Stimulated activated memory B cell treated with anti-CD40 and anti-IgM and Interleukin-4, amounts not matched to agents 10 μg/mL and 1 μg/mL and 100 μg/mL, for 72 hours (primary cell): ENCODE data around the gene MIER2.
A peak's percentile ranks its signal among the peaks of the same experiment; 100 is the strongest.
"Not testable (repeated sequence)": the region's sequence is repeated elsewhere in the genome, so short reads cannot be mapped to it uniquely, and the experiment has no call there.

ENCODE experiments used
- ATAC-seq: fragments of 150-1000 bp; cut with Tn5 transposase; 2 replicates; pipeline ENCODE4 v1.10.0; 2021
- H3K27ac Mint-ChIP-seq: one replicate; pipeline ENCODE4 v1.8.0; 2022; ENCODE audit warnings: mild to moderate bottlenecking, mixed read lengths
- H3K27me3 Mint-ChIP-seq: one replicate; pipeline ENCODE4 v1.8.0; 2022; ENCODE audit warnings: mixed read lengths
- H3K36me3 Mint-ChIP-seq: one replicate; pipeline ENCODE4 v1.8.0; 2022; ENCODE audit warnings: mixed read lengths
- H3K4me1 Mint-ChIP-seq: one replicate; pipeline ENCODE4 v1.8.0; 2022; ENCODE audit warnings: mixed read lengths
- H3K4me3 Mint-ChIP-seq: one replicate; pipeline ENCODE4 v1.8.0; 2022; ENCODE audit warnings: mild to moderate bottlenecking, moderate library complexity, mixed read lengths
- H3K9me3 Mint-ChIP-seq: one replicate; pipeline ENCODE4 v1.8.0; 2022; ENCODE audit warnings: mixed read lengths

Gene MIER2

GRCh38 chr19:383922-384798 is 39.6 kb upstream of the MIER2 start:
- peaks cover 19% of the 10 kb centered on the region for H3K9me3 Mint-ChIP-seq
- no peak for ATAC-seq
- H3K27me3 Mint-ChIP-seq, result peaks cover 35% of the 10 kb centered on the region
- no peak overlapping the region for H3K4me3 Mint-ChIP-seq
- H3K27ac Mint-ChIP-seq, result no peak overlapping the region
- peaks cover 20% of the 10 kb centered on the region for H3K4me1 Mint-ChIP-seq
- H3K36me3 Mint-ChIP-seq, result no peaks in the 10 kb centered on the region

- Mint-ChIP-seq H3K27ac (peak overlapping the region; percentile 69), H3K4me1 (peaks cover 20% of the 10 kb centered on the region), H3K9me3 (peaks cover 19% of the 10 kb centered on the region), H3K27me3 (peaks cover 29% of the 10 kb centered on the region), H3K4me3 (no peak overlapping the region), H3K36me3 (no peaks in the 10 kb centered on the region)
- no peak for ATAC-seq
Observed at GRCh38 chr19:383040-383439, 38.4 kb upstream of the MIER2 start.

- H3K27me3 Mint-ChIP-seq, result peaks cover 34% of the 10 kb centered on the region
- not testable (repeated sequence) for H3K36me3 Mint-ChIP-seq
- H3K4me1 Mint-ChIP-seq, result peaks cover 20% of the 10 kb centered on the region
- ATAC-seq, result peak; percentile 82
- peaks cover 19% of the 10 kb centered on the region for H3K9me3 Mint-ChIP-seq
- H3K27ac Mint-ChIP-seq, result peak overlapping the region; percentile 69
- H3K4me3 Mint-ChIP-seq, result peak overlapping the region; percentile 61
Observed at GRCh38 chr19:382578-382977, 38.0 kb upstream of the MIER2 start.

- H3K9me3 Mint-ChIP-seq, result peaks cover 19% of the 10 kb centered on the region
- H3K4me1 Mint-ChIP-seq, result peaks cover 20% of the 10 kb centered on the region
- not testable (repeated sequence) for H3K36me3 Mint-ChIP-seq, ATAC-seq, H3K27ac Mint-ChIP-seq
- peaks cover 35% of the 10 kb centered on the region for H3K27me3 Mint-ChIP-seq
- H3K4me3 Mint-ChIP-seq, result peak overlapping the region; percentile 21
Observed at GRCh38 chr19:381901-382300, 37.3 kb upstream of the MIER2 start.

- ATAC-seq, H3K4me3 Mint-ChIP-seq, H3K36me3 Mint-ChIP-seq, H3K27ac Mint-ChIP-seq: not testable (repeated sequence)
- peaks cover 35% of the 10 kb centered on the region for H3K27me3 Mint-ChIP-seq
- H3K4me1 Mint-ChIP-seq, result peaks cover 20% of the 10 kb centered on the region
- peaks cover 19% of the 10 kb centered on the region for H3K9me3 Mint-ChIP-seq
Observed at GRCh38 chr19:380618-381219, 36.1 kb upstream of the MIER2 start.

GRCh38 chr19:379796-380195 is 35.2 kb upstream of the MIER2 start:
- Mint-ChIP-seq H3K27ac (no peak overlapping the region), H3K36me3 (no peaks in the 10 kb centered on the region)
- ATAC-seq, result no peak

GRCh38 chr19:378706-379105 is 34.1 kb upstream of the MIER2 start:
- Mint-ChIP-seq H3K27ac (no peak overlapping the region), H3K27me3 (peaks cover 45% of the 10 kb centered on the region), H3K4me3 (no peak overlapping the region), H3K36me3 (no peaks in the 10 kb centered on the region), H3K4me1 (peaks cover 18% of the 10 kb centered on the region), H3K9me3 (peaks cover 19% of the 10 kb centered on the region)
- ATAC-seq, result no peak

More at GRCh38 chr19:379796-380195, 35.2 kb upstream of the MIER2 start:
- H3K4me1 Mint-ChIP-seq, result peaks cover 20% of the 10 kb centered on the region
- H3K4me3 Mint-ChIP-seq, result no peak overlapping the region
- peaks cover 19% of the 10 kb centered on the region for H3K9me3 Mint-ChIP-seq
- H3K27me3 Mint-ChIP-seq, result peaks cover 44% of the 10 kb centered on the region

- ATAC-seq, result no peak
- H3K9me3 Mint-ChIP-seq, result peaks cover 14% of the 10 kb centered on the region
- peaks cover 45% of the 10 kb centered on the region for H3K27me3 Mint-ChIP-seq
Observed at GRCh38 chr19:377801-378581, 33.4 kb upstream of the MIER2 start.

GRCh38 chr19:376111-376470 is 31.5 kb upstream of the MIER2 start:
- H3K36me3 Mint-ChIP-seq, result no peaks in the 10 kb centered on the region

More at GRCh38 chr19:377801-378581, 33.4 kb upstream of the MIER2 start:
- Mint-ChIP-seq H3K4me1 (peaks cover 13% of the 10 kb centered on the region), H3K4me3 (no peak overlapping the region), H3K36me3 (no peaks in the 10 kb centered on the region), H3K27ac (no peak overlapping the region)

GRCh38 chr19:375395-376110 is 31.0 kb upstream of the MIER2 start:
- no peak for ATAC-seq
- Mint-ChIP-seq H3K36me3 (no peaks in the 10 kb centered on the region), H3K9me3 (peaks cover under 1% of the 10 kb centered on the region), H3K27me3 (peaks cover 62% of the 10 kb centered on the region), H3K4me1 (no peaks in the 10 kb centered on the region), H3K27ac (no peak overlapping the region), H3K4me3 (no peak overlapping the region)

More at GRCh38 chr19:376111-376470, 31.5 kb upstream of the MIER2 start:
- no peak overlapping the region for H3K27ac Mint-ChIP-seq
- H3K4me1 Mint-ChIP-seq, result no peaks in the 10 kb centered on the region
- no peak overlapping the region for H3K4me3 Mint-ChIP-seq
- peaks cover 3% of the 10 kb centered on the region for H3K9me3 Mint-ChIP-seq
- no peak for ATAC-seq
- H3K27me3 Mint-ChIP-seq, result peaks cover 62% of the 10 kb centered on the region

- Mint-ChIP-seq H3K36me3 (no peaks in the 10 kb centered on the region), H3K4me1 (no peaks in the 10 kb centered on the region), H3K27ac (no peak overlapping the region), H3K4me3 (no peak overlapping the region), H3K27me3 (peaks cover 63% of the 10 kb centered on the region), H3K9me3 (no peaks in the 10 kb centered on the region)
- no peak for ATAC-seq
Observed at GRCh38 chr19:374886-375235, 30.3 kb upstream of the MIER2 start.

- no peak overlapping the region for H3K4me3 Mint-ChIP-seq
- peaks cover 68% of the 10 kb centered on the region for H3K27me3 Mint-ChIP-seq
- H3K9me3 Mint-ChIP-seq, result no peaks in the 10 kb centered on the region
- no peak overlapping the region for H3K27ac Mint-ChIP-seq
- H3K4me1 Mint-ChIP-seq, result no peaks in the 10 kb centered on the region
- no peak for ATAC-seq
- no peaks in the 10 kb centered on the region for H3K36me3 Mint-ChIP-seq
Observed at GRCh38 chr19:374183-374885, 29.7 kb upstream of the MIER2 start.

GRCh38 chr19:373391-374182 is 29.0 kb upstream of the MIER2 start:
- no peaks in the 10 kb centered on the region for H3K9me3 Mint-ChIP-seq

More at GRCh38 chr19:373391-374182, 29.0 kb upstream of the MIER2 start:
- no peaks in the 10 kb centered on the region for H3K4me1 Mint-ChIP-seq
- H3K27ac Mint-ChIP-seq, result no peak overlapping the region
- H3K4me3 Mint-ChIP-seq, result no peak overlapping the region
- ATAC-seq, result peak; percentile 13
- H3K36me3 Mint-ChIP-seq, result no peaks in the 10 kb centered on the region
- H3K27me3 Mint-ChIP-seq, result peaks cover 76% of the 10 kb centered on the region
